Cardiac fibroblast (primary cell): ENCODE measurements around the gene ATP2B2.

ENCODE experiments used
- DNase-seq, 2 donors: peaks; one replicate each; pipeline versions ENCODE4 v3.0.0 to v3.0.0-alpha.2; 2010; ENCODE audit warnings: low read depth in 2 of 2
- H3K4me3 ChIP-seq, 2 donors: replicated peaks in 1 of 2; 1 replicate in 1 of 2; 2 replicates in 1 of 2; pipeline ENCODE4 v1.5.1; 2011; ENCODE audit warnings: low read depth in 2 of 2, low read length in 2 of 2, mild to moderate bottlenecking in 2 of 2, moderate library complexity in 1 of 2
- TF ChIP-seq, protein P1 (sequence below): IDR thresholded peaks from one replicate; pipeline ENCODE4 v1.5.1; 2011; ENCODE audit warnings: low read depth, mild to moderate bottlenecking, low read length, inconsistent platforms

ATP2B2 gene

DNA sequence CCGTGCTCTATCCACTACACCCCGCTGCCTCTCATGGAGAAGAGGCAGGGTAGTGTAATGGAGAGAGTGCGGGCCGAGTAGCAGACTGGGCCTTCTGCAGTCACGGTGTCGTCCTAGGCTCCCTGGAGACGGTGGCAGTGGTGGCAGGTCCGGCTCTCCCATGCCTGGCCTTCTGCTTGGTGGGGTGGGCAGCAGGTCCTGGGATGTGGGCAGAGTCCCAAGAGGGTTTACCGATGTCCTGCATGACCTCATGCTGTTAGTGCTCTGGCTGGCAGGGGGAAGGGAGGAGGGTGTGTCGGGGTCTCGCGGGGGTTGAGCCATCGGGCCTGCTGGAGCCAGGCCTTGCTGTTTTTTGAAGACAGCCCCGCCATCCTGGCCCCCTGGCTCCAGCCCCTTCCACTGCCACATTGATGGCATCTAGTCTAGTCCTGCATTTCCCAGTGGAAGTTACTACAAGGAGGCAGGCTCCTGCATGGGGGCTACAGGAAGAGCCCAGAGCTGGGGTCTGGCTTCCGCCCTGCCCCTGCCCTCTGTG, 110.8 kb downstream of the ATP2B2 start:
- DNase-seq, result no peak
- TF ChIP-seq, protein P1, sequence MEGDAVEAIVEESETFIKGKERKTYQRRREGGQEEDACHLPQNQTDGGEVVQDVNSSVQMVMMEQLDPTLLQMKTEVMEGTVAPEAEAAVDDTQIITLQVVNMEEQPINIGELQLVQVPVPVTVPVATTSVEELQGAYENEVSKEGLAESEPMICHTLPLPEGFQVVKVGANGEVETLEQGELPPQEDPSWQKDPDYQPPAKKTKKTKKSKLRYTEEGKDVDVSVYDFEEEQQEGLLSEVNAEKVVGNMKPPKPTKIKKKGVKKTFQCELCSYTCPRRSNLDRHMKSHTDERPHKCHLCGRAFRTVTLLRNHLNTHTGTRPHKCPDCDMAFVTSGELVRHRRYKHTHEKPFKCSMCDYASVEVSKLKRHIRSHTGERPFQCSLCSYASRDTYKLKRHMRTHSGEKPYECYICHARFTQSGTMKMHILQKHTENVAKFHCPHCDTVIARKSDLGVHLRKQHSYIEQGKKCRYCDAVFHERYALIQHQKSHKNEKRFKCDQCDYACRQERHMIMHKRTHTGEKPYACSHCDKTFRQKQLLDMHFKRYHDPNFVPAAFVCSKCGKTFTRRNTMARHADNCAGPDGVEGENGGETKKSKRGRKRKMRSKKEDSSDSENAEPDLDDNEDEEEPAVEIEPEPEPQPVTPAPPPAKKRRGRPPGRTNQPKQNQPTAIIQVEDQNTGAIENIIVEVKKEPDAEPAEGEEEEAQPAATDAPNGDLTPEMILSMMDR, result no peak

DNA sequence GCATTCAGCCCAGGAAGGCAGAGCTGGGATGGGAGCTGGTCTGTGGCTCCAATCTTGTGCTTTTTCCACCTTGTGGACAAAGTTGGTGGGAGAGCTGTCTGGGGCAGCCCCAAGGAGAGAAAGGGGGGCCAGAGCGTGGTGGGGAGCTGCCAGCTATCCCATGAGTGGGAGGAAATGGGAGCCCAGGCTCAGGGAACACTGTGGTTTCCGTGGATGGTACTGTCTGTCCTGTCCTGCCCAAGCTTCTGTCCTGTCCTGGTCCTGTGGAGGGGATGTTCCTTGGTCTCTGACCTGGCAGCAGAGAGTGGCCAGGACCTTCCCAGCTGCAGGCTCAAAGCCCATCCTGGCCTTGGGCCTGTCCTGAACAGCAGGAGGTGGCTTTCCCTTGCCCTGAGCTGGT, 111.9 kb downstream of the ATP2B2 start:
- TF ChIP-seq, protein P1, result no peak
- H3K4me3 ChIP-seq, result no peak overlapping the region
- DNase-seq, result no peak

More for the DNA sequence above, 110.8 kb downstream of the ATP2B2 start:
- H3K4me3 ChIP-seq, result no peak overlapping the region

DNA sequence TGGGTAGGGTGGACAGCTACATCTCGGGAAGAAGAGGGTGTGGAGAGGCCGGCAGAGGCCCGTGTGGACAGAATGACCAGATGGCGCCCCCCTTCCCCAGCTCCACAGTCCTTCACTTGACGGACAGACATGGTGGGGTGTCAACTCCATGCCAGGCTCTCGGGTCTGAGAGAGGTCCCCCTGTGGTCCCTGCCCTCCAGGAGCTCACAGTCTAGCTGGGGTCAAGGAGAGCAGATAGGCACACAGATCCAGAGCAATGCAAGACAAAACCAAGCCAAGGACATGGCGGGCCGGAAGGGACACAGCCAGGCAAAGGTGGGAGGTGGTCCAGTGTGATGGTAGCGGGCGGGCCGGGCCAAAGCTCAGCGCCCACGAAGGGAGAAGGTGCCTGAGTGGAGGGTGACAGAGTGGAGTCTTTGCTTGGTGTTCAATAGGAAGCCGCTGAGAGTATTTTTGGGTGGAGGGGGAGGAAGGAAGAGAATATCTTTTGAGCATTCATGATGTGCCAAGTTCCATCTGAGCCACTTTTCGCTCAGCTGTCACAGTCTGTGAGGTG, 112.4 kb downstream of the ATP2B2 start:
- no peak for DNase-seq
- no peak overlapping the region for H3K4me3 ChIP-seq
- TF ChIP-seq, protein P1, result no peak

DNA sequence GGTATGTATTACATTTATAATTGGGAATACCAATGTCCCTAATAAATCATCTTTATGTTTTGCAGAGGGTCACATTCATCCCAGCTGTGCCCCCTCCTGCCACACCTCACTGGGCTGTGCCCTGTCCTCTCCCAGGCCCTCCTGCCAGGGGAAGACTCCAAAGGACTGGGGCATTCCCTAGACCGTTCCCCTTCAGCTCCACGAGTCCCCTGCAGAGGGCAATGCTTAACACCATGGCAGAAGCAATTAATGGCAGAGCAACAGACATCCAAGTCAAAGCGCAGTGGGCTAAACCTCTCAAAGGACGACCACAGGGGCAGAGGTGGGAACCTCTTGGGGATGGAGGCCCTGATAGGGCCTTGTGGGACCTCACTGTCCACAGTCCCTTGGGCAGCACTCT, 113.1 kb downstream of the ATP2B2 start:
- DNase-seq, result no peak
- H3K4me3 ChIP-seq, result no peak overlapping the region
- TF ChIP-seq, protein P1, result no peak

DNA sequence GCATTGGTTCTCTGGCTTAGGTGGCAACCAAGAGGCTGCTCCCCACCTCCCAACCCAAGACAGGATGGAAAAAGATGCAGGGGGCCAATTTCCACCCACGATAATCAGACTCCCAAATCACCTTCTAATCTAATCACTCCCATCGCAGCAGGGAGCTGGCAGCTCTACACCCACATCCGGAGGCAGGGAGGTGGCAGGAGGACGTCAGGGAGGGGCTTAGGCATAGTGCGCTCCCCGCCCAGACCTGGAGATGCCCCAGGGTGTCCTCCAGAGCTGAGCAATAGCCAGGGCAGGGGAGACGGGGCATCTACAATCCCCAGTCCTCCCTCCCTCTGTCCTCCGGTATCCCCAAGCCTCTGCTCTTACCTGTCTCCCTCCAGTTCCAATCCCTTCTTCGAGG, 114.0 kb downstream of the ATP2B2 start:
- TF ChIP-seq, protein P1, result no peak
- DNase-seq, result no peak
- H3K4me3 ChIP-seq, result no peak overlapping the region

DNA sequence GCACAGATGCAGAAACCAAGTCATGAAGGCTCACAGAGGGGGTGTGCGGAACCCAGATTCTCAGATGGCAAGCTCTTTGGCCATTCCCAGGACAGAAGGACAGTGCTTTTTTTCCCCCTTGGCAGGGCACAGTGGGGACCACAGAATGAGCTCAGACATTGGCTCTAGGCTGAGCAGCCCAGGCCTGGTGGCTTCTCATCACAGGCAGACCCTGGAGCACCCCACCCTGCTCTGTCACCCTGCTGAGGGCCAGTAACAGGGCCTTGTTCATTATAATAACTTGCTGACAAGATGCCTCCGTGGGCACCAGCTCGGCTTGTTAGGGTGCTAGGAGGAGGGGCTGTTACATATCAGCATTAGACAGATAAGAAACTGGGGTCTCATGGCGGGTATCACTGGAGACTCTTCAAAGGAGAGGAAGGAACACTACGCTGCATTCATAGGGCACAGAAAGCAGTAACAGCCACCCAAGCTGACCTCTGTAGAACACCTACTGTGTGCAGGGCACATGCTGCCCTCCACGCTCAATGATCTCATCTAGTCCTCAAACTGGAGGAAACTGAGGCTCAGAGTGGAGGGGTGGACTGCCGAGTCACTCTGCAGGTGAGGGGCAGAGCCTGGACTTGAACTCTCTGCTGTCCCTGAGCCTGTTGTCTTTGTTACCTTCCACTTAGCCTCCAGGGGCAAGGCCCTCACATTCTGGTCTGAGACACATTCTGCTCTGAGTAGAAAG, 114.6 kb downstream of the ATP2B2 start:
- TF ChIP-seq, protein P1, result no peak
- no peak overlapping the region for H3K4me3 ChIP-seq
- DNase-seq, result no peak
